ENCODE results near the gene SNW1.
"Not testable (repeated sequence)": the region's sequence is repeated elsewhere in the genome, so short reads cannot be mapped to it uniquely, and the experiment has no call there.

The SNW1 gene

DNA sequence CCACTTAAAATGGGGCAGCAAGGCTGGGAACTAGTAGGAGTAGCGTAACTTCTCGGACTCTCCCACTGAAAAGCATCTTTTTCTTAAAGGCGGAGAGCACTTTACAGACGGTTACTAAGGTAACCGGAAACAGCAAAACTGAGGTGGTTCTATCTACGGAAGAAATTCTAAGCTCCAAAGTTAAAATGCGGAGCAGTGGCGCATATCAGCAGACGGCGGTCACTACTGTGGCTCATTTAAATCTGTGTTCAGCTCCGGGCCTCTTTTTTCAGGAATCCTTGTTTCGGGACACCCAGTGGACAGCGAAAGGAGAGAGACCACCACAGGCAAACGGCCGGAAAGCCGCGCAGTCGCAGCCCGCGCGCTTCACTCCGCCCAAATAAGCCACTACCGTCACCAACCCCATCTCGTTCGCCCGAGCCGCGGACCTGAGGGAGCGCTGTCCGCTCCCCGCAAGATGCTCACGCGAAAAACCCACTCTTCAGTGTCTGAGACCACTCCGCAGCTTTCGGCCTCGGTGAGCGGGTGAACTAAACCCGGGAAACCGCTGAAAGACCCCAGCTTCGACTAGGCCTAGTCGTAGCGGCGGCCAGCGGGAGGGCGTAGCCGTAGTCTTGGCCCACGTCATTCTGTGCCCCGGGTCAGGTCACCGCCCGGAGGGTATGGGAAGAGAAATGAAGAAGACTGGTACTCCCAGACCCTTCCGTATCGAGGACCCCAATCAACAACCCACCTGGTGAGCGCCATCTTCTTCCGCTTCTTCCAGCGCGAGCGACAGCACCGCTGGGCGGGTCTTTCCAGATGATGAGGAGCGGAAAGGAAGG is at the start of gene SNW1:
Gene SNW1 (minus strand): TSS at position 776 of the 824 bp plus-strand sequence. CDS start 29 bp downstream, at position 747.
- Mint-ChIP-seq H3K4me1 (ENCODE audit: low read depth) (peaks cover 41% of the 10 kb centered on the region), H3K27ac (peak within 1 kb of the TSS; percentile 98), H3K4me3 (peak within 1 kb of the TSS; percentile 99), H3K27me3 (no peaks in the 10 kb centered on the region), H3K36me3 (ENCODE audit: low read depth) (peaks cover 43% of the 10 kb centered on the region), H3K9me3 (no peaks in the 10 kb centered on the region)
- DNase-seq: no peak

DNA sequence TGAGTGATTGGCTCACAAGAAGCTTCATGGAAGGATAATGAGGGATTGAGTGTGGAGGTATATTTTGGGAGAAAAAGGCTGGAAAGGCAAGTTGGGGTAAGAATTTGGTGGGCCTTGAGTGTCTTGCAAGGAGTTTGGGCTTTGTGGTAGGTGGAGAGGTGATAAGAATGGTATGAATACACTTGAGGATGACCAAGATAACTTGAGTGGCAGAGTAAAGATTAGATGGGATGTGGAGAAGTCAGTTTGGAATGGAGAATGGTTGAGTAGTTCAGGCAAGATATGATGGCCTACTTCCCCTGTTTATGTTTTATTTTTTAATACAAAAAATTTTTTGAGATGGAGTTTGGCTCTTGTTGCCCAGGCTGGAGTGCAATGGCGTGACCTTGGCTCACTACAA is 48.1 kb upstream of the SNW1 start:
- no peaks in the 10 kb centered on the region for H3K9me3 Mint-ChIP-seq
- H3K27me3 Mint-ChIP-seq: no peaks in the 10 kb centered on the region
- DNase-seq: no peak
- H3K4me3 Mint-ChIP-seq: no peak overlapping the region
- H3K36me3 Mint-ChIP-seq (ENCODE audit: low read depth): no peaks in the 10 kb centered on the region
- peaks cover 4% of the 10 kb centered on the region for H3K4me1 Mint-ChIP-seq (ENCODE audit: low read depth)
- H3K27ac Mint-ChIP-seq: no peak overlapping the region

DNA sequence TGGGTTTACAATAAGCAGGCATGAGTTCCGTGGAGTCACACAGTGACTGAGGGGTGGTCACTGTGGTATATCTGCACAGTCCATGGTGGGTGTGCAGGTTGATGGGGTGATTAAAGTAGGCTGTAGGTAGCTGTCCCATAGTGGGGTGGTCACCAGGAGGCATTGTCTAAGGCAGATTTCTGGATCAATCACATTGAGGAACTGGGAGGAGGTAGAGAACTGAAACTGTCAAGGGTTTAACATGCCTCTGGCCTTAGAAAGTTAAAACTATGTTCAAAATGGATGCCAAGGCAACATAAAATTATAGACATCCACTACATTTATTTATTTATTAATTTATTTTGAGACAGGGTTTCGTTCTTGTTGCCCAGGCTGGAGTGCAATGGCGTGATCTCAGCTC is 47.3 kb upstream of the SNW1 start:
- Mint-ChIP-seq H3K4me3 (no peak overlapping the region), H3K36me3 (ENCODE audit: low read depth) (no peaks in the 10 kb centered on the region), H3K4me1 (ENCODE audit: low read depth) (peaks cover 4% of the 10 kb centered on the region), H3K27ac (no peak overlapping the region), H3K9me3 (no peaks in the 10 kb centered on the region), H3K27me3 (no peaks in the 10 kb centered on the region)
- no peak for DNase-seq

DNA sequence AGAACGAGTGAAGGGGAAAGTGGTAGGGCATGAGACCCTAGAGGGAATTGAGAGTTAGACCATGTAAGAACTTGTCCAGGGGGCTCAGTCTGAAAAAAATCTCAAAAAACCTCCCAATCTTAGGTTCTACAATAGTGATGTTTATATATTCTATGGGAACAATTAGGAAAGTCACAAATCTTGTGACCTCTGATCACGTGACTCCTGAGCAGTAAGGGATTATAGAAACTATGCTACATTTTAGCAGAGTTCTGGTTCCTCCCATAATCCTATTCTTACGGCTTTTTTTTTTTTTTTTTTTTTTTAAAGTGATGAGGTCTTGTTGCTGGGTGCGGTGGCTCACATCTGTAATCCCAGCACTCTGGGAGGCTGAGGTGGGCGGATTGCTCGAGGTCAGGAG is 44.8 kb upstream of the SNW1 start:
- Mint-ChIP-seq H3K27ac (no peak overlapping the region), H3K4me3 (no peak overlapping the region), H3K27me3 (no peaks in the 10 kb centered on the region), H3K36me3 (ENCODE audit: low read depth) (no peaks in the 10 kb centered on the region), H3K9me3 (no peaks in the 10 kb centered on the region), H3K4me1 (ENCODE audit: low read depth) (peaks cover 3% of the 10 kb centered on the region)
- no peak for DNase-seq

DNA sequence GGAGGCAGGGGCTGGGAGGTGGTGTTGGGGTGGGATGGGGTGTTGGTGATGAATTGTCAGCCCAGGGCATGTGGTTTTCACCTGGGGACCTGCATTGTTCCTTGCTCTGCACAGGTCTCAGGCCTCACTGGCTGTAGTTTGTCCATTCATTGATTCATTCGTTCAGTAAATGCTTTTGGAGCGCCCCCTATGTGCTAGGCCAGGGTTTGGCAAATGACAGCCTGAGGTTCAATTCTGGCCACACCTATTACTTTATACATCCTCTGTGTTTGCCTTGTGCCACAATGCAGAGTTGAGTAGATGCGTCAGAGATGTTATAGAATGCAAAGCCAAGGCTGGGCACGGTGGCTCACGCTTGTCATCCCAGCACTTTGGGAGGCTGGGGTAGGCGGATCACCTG is 43.6 kb upstream of the SNW1 start:
- Mint-ChIP-seq H3K27me3 (no peaks in the 10 kb centered on the region), H3K27ac (no peak overlapping the region), H3K4me3 (no peak overlapping the region), H3K9me3 (no peaks in the 10 kb centered on the region), H3K4me1 (ENCODE audit: low read depth) (peaks cover 11% of the 10 kb centered on the region), H3K36me3 (ENCODE audit: low read depth) (peaks cover 4% of the 10 kb centered on the region)
- no peak for DNase-seq

DNA sequence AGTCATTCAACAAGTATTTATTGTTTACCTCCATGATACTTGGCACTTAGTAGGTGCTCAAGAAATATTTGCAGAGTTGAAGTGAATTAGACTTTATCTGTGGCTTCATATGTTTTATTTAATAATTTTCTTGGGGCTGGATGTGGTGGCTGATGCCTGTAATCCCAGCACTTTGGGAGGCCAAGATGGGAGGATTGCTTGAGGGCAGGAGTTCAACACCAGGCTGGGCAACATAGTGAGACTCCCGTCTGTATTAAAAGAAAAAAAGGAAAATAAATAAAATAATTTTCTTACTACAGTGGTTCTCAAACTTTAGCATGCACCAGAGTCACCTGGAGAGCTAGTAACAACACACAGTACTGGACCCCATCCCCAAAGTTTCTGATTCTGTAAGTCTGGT is 39.9 kb upstream of the SNW1 start:
- Mint-ChIP-seq H3K4me1 (ENCODE audit: low read depth) (peaks cover 14% of the 10 kb centered on the region), H3K27me3 (no peaks in the 10 kb centered on the region), H3K4me3 (peak overlapping the region; percentile 88), H3K9me3 (no peaks in the 10 kb centered on the region), H3K27ac (peak overlapping the region; percentile 94), H3K36me3 (ENCODE audit: low read depth) (peaks cover 4% of the 10 kb centered on the region)
- no peak for DNase-seq

DNA sequence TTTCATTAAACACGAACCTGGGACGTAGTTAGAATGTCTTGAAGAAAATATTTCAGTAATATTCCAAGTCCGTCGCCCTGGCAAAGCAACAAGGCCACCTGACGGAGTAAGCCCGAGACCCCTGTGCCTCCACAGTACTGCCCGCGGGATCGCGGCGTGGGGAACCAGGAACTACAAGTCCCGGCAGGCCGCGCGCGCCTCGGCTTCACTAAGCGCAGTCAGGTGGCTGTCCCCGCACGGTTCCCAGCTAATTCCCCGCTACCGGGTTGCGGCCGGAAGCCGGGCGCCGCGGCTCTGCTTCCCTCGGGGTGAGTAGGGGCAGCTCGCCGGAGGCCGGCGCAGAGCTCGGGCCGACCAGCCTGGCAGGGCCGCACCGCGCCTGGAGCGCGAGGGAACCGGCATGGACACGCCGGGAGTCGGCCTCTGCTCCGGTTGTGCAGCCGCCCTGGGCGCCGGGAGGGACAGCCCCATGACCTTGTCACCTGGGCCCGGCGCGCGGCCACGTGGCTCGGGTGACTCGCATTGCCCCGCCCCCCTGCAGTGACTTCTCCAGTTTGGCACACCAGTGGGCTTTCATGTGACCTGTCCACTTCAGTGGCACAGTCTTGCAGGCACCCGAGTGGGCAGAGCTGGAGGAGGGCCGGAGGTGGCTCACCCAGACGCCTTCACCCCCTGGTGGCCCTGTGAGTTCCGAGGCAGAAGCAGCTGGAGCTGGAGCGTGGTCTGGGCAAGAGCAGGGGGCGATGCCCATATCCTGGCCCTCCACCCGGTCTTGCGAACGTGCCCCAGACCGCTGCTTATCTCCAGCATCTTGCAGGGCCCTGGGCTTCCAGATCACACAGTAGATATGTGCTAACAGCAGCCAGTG is 39.1 kb upstream of the SNW1 start, which contains the start of gene ADCK1:
Gene ADCK1 (plus strand): TSS at position 247 of the 868 bp plus-strand sequence. CDS start 18,870 bp downstream, outside the sequence.
- peaks cover 14% of the 10 kb centered on the region for H3K4me1 Mint-ChIP-seq (ENCODE audit: low read depth)
- peak; percentile 93 for DNase-seq
- no peaks in the 10 kb centered on the region for H3K9me3 Mint-ChIP-seq
- peak within 1 kb of the TSS; percentile 94 for H3K27ac Mint-ChIP-seq
- H3K36me3 Mint-ChIP-seq (ENCODE audit: low read depth): peaks cover 4% of the 10 kb centered on the region
- peak within 1 kb of the TSS; percentile 88 for H3K4me3 Mint-ChIP-seq
- H3K27me3 Mint-ChIP-seq: no peaks in the 10 kb centered on the region

DNA sequence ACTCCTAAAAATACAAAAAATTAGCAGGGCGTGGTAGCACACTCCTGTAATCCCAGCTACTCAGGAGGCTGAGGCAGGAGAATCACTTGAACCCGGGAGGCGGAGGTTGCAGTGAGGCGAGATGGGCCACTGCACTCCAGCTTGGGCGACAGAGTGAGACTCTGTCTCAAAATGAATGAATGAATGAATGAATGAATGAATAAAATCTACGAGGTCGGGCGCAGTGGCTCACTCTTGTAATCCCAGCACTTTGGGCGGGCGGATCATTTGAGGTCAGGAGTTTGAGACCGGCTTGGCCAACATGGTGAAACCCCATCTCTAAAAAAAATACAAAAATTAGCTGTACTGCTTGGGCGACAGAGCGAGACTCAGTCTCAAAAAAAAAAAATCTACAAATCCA is 38.5 kb upstream of the SNW1 start:
- not testable (repeated sequence) for H3K36me3 Mint-ChIP-seq (ENCODE audit: low read depth); H3K9me3 Mint-ChIP-seq; H3K27me3 Mint-ChIP-seq; DNase-seq
- Mint-ChIP-seq H3K27ac (peak overlapping the region; percentile 94), H3K4me3 (peak overlapping the region; percentile 88), H3K4me1 (ENCODE audit: low read depth) (peaks cover 14% of the 10 kb centered on the region)

DNA sequence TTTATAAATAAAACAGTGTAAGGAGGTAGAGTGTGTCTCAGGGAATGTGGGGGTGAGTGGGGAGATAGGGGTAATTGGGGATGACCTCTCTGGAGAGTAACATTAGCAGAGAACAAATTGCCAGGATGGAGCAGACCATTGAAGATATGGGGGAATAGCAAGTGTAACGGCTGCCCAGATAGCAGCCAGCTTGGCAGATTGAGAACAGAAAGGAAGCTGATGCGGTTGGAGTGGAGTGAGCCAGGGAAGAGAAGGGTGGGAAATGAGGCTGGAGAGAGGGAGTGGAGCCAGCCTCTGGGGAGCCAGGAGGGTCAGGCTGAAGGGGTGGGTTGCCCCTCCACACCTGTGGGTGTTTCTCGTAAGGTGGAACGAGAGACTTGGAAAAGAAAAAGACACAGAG is 33.4 kb upstream of the SNW1 start:
- H3K36me3 Mint-ChIP-seq (ENCODE audit: low read depth): no peaks in the 10 kb centered on the region
- H3K9me3 Mint-ChIP-seq: no peaks in the 10 kb centered on the region
- H3K4me3 Mint-ChIP-seq: no peak overlapping the region
- no peaks in the 10 kb centered on the region for H3K4me1 Mint-ChIP-seq (ENCODE audit: low read depth)
- DNase-seq: no peak
- no peak overlapping the region for H3K27ac Mint-ChIP-seq
- peaks cover 20% of the 10 kb centered on the region for H3K27me3 Mint-ChIP-seq

DNA sequence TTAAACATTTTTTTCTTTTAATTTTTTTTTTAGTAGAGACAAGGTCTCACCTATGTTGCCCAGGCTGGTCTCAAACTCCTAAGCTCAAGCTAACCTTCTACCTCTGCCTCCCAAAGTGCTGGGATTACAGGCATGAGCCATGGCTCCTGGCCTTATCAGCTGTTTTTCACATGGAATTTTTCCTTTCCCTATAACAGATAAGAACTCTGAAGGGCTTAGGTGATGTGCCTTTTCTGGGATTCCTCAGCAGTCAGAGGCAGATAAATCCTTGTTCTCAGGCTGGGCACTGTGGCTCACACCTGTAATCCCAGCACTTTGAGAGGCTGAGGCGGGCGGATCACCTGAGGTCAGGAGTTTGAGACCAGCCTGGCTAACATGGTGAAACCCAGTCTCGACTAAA is 32.3 kb upstream of the SNW1 start:
- not testable (repeated sequence) for H3K9me3 Mint-ChIP-seq; H3K4me3 Mint-ChIP-seq; H3K36me3 Mint-ChIP-seq (ENCODE audit: low read depth); H3K27ac Mint-ChIP-seq; H3K4me1 Mint-ChIP-seq (ENCODE audit: low read depth); DNase-seq
- H3K27me3 Mint-ChIP-seq: peaks cover 27% of the 10 kb centered on the region

DNA sequence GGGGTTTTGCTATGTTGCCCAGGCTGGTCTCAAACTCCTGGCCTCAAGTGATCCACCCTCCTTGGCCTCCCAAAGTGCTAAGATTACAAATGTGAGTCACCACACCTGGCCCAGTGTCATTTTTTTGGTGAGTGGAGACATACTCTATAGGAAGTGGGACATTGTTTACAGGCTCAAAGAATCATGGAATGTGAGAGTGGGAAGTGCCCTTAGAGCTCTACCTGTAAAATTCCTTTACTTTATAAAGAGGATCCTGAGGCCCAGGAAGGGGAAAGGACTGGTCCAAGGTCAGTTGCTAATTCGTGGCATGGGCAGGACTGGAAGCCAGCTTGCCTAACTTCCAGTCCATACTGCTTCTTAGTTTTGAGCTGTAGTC is 30.3 kb upstream of the SNW1 start:
- Mint-ChIP-seq H3K27me3 (peaks cover 27% of the 10 kb centered on the region), H3K4me3 (no peak overlapping the region), H3K9me3 (no peaks in the 10 kb centered on the region), H3K36me3 (ENCODE audit: low read depth) (no peaks in the 10 kb centered on the region), H3K27ac (no peak overlapping the region), H3K4me1 (ENCODE audit: low read depth) (no peaks in the 10 kb centered on the region)
- DNase-seq: no peak

DNA sequence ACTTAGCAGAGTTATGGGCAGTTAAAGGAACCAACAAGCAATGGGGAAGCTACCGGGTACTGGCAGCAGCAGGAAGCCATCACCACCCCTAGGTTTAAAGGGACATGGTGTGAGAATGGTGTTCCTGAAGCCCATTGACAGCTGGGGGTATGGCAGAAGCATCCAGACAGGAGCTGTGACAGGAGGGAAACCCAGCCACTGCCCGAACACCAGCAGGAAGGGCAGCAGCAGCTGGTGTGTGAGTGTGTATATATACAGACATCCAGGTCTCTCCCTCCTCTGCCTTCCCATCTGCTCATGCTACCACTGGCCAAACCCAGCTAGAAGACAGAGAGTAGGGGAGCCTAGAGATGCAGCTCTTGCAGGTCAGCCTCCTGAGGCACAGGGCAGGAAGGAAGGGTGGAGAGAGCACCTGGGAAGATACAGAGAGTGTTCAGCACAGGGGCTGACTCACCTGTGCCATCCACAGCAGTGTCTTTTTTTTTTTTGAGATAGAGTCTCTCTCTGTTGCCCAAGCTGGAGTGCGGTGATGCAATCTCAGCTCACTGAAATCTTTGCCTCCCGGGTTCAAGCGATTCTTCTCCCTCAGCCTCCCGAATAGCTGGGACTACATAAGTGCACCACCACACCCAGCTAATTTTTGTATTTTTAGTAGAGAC is 29.7 kb upstream of the SNW1 start:
- Mint-ChIP-seq H3K36me3 (ENCODE audit: low read depth) (no peaks in the 10 kb centered on the region), H3K27ac (no peak overlapping the region), H3K27me3 (peaks cover 27% of the 10 kb centered on the region), H3K4me1 (ENCODE audit: low read depth) (no peaks in the 10 kb centered on the region), H3K4me3 (no peak overlapping the region), H3K9me3 (no peaks in the 10 kb centered on the region)
- no peak for DNase-seq

DNA sequence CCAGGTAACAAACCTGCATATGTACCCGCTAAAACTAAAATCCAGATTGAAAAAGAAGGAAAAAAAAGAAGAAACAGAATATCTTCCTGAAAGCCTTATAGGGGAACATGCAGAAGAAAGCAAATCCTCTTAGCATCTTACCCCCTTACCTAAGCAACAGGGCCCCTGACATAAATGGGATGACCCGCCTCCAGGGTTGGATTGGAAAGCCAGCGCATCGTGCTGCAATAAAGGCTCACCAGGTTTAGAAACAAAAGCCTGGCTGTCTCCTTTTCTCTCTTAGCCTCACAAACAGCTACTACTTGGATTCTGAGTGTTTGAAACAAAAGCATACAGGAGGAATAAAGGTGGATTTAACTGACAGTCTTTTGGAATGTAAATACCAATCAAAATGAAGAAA is 25.2 kb upstream of the SNW1 start:
- no peak overlapping the region for H3K4me3 Mint-ChIP-seq
- H3K9me3 Mint-ChIP-seq: no peaks in the 10 kb centered on the region
- no peak overlapping the region for H3K27ac Mint-ChIP-seq
- no peak for DNase-seq
- no peaks in the 10 kb centered on the region for H3K4me1 Mint-ChIP-seq (ENCODE audit: low read depth)
- H3K27me3 Mint-ChIP-seq: peaks cover 20% of the 10 kb centered on the region
- no peaks in the 10 kb centered on the region for H3K36me3 Mint-ChIP-seq (ENCODE audit: low read depth)

DNA sequence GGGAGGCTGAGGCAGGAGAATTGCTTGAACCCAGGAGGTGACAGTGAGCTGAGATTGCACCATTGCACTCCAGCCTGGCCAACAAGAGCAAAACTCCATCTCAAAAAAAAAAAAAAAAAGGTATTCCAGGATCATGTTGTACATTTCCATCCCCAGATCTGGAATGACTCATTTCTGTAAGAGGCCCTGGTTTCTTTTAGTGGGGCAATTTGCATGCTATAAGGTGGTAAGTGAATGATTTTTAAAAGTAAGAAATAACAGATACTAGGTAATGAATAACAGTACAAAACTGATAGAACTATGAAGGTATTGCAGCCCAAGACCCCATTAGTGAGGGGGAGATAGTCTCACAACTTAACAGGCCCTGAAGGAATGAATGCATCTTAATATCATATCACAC is 21.2 kb upstream of the SNW1 start:
- DNase-seq: no peak
- Mint-ChIP-seq H3K36me3 (ENCODE audit: low read depth) (no peaks in the 10 kb centered on the region), H3K9me3 (no peaks in the 10 kb centered on the region), H3K4me1 (ENCODE audit: low read depth) (no peaks in the 10 kb centered on the region), H3K4me3 (no peak overlapping the region), H3K27me3 (no peaks in the 10 kb centered on the region), H3K27ac (no peak overlapping the region)

Data from activated T-cell treated with anti-CD3 and anti-CD28 coated beads, Interleukin-2, amount 50 U/mL, for 24 hours (primary cell).